Skeletal muscle tissue (tissue), 4 donors: ENCODE results near the gene LRP5. TPM values are rescaled to one million over a fixed set of nuclear protein-coding genes. Genes with fewer than 3 reads are reported as not detected.
"Not testable (repeated sequence)": the region's sequence is repeated elsewhere in the genome, so short reads cannot be mapped to it uniquely, and the experiment has no call there.

ENCODE experiments used
- H3K27ac ChIP-seq: one replicate; pipeline ENCODE4 v1.7.0; 2013; ENCODE audit warnings: mild to moderate bottlenecking, low read depth, low read length, inconsistent platforms
- H3K27me3 ChIP-seq, 3 donors: one replicate each; pipeline ENCODE4 v1.7.0; 2013; ENCODE audit warnings: low read length in 3 of 3; ENCODE audit not compliant: control insufficient read depth in 3 of 3, insufficient read depth in 3 of 3
- H3K36me3 ChIP-seq, 3 donors: one replicate each; pipeline ENCODE4 v1.7.0; 2013; ENCODE audit warnings: low read length in 3 of 3; ENCODE audit not compliant: control insufficient read depth in 3 of 3, insufficient read depth in 3 of 3
- H3K4me1 ChIP-seq, 3 donors: one replicate each; pipeline ENCODE4 v1.7.0; 2013; ENCODE audit warnings: low read length in 3 of 3, mild to moderate bottlenecking in 3 of 3; ENCODE audit not compliant: control insufficient read depth in 3 of 3, insufficient read depth in 3 of 3
- H3K4me3 ChIP-seq, 3 donors: one replicate each; pipeline ENCODE4 v1.7.0; 2013; ENCODE audit warnings: low read length in 3 of 3
- H3K9ac ChIP-seq, 3 donors: one replicate each; pipeline ENCODE4 v1.7.0; 2013; ENCODE audit warnings: low read length in 3 of 3, mild to moderate bottlenecking in 3 of 3, moderate library complexity in 2 of 3, low read depth in 1 of 3
- H3K9me3 ChIP-seq, 3 donors: one replicate each; pipeline ENCODE4 v1.7.0; 2013; ENCODE audit warnings: low read length in 3 of 3; ENCODE audit not compliant: control insufficient read depth in 3 of 3
- total RNA-seq: library from RNA; depleted of rRNA; stranded (reverse); fragments of >200 nt; gene quantifications from one replicate; pipeline ENCODE4 v1.2.3, GENCODE V29; 2014
- donor health status: Osteomylitis.

LRP5 gene
- total RNA-seq, 1 donor from 2014 or later, result 31.3 TPM

GRCh38 chr11:68344821-68345220, 32.4 kb downstream of the LRP5 start:
- H3K9me3 ChIP-seq, H3K27me3 ChIP-seq, H3K9ac ChIP-seq, H3K27ac ChIP-seq, H3K36me3 ChIP-seq, H3K4me3 ChIP-seq: not testable (repeated sequence)
- H3K4me1 ChIP-seq, result peaks cover 13 to 26% (median 19%) of the 10 kb centered on the region in 3 donors

GRCh38 chr11:68345776-68346461, 33.5 kb downstream of the LRP5 start:
- Histone ChIP-seq H3K9me3 (no peaks in the 10 kb centered on the region), H3K27ac (no peak overlapping the region), H3K36me3 (peaks cover 0 to 4% (median 3%) of the 10 kb centered on the region in 3 donors), H3K9ac (peak overlapping the region in 1 of 3 donors; percentile 45), H3K27me3 (no peaks in the 10 kb centered on the region), H3K4me3 (peak overlapping the region in 1 of 3 donors; percentile 54), H3K4me1 (peaks cover 13 to 23% (median 16%) of the 10 kb centered on the region in 3 donors)

- Histone ChIP-seq H3K9ac (peak overlapping the region in 1 of 3 donors; percentile 45), H3K9me3 (no peaks in the 10 kb centered on the region), H3K4me1 (peaks cover 12 to 19% (median 13%) of the 10 kb centered on the region in 3 donors), H3K27ac (no peak overlapping the region), H3K27me3 (no peaks in the 10 kb centered on the region), H3K4me3 (peak overlapping the region in 1 of 3 donors; percentile 54), H3K36me3 (peaks cover 0 to 4% (median 3%) of the 10 kb centered on the region in 3 donors)
Measured at GRCh38 chr11:68346462-68346790, 34.0 kb downstream of the LRP5 start.

GRCh38 chr11:68347345-68347744, 35.0 kb downstream of the LRP5 start:
- Histone ChIP-seq H3K9ac (no peak overlapping the region), H3K36me3 (peaks cover 0 to 4% (median 3%) of the 10 kb centered on the region in 3 donors), H3K9me3 (no peaks in the 10 kb centered on the region), H3K4me3 (no peak overlapping the region), H3K4me1 (peaks cover 12 to 18% (median 13%) of the 10 kb centered on the region in 3 donors), H3K27ac (no peak overlapping the region), H3K27me3 (no peaks in the 10 kb centered on the region)

- Histone ChIP-seq H3K27ac (no peak overlapping the region), H3K27me3 (no peaks in the 10 kb centered on the region), H3K36me3 (peaks cover 0 to 4% (median 3%) of the 10 kb centered on the region in 3 donors), H3K9me3 (no peaks in the 10 kb centered on the region), H3K4me1 (peaks cover 12 to 18% (median 13%) of the 10 kb centered on the region in 3 donors), H3K4me3 (no peak overlapping the region), H3K9ac (no peak overlapping the region)
Measured at GRCh38 chr11:68347841-68348240, 35.5 kb downstream of the LRP5 start.

- Histone ChIP-seq H3K27me3 (no peaks in the 10 kb centered on the region), H3K27ac (no peak overlapping the region), H3K9me3 (no peaks in the 10 kb centered on the region), H3K4me1 (peaks cover 24 to 33% (median 26%) of the 10 kb centered on the region in 3 donors), H3K4me3 (no peak overlapping the region), H3K9ac (no peak overlapping the region), H3K36me3 (peaks cover 0 to 4% (median 3%) of the 10 kb centered on the region in 3 donors)
Measured at GRCh38 chr11:68349461-68350249, 37.3 kb downstream of the LRP5 start.

- Histone ChIP-seq H3K9ac (no peak overlapping the region), H3K4me1 (peaks cover 32 to 43% (median 36%) of the 10 kb centered on the region in 3 donors), H3K27ac (no peak overlapping the region), H3K27me3 (no peaks in the 10 kb centered on the region), H3K9me3 (no peaks in the 10 kb centered on the region), H3K36me3 (peaks cover 2 to 4% (median 3%) of the 10 kb centered on the region in 3 donors), H3K4me3 (no peak overlapping the region)
Measured at GRCh38 chr11:68350759-68351449, 38.5 kb downstream of the LRP5 start.

GRCh38 chr11:68351450-68352275, 39.3 kb downstream of the LRP5 start:
- Histone ChIP-seq H3K4me3 (no peak overlapping the region), H3K9me3 (no peaks in the 10 kb centered on the region), H3K4me1 (peaks cover 26 to 36% (median 29%) of the 10 kb centered on the region in 3 donors), H3K36me3 (peaks cover 2 to 4% (median 3%) of the 10 kb centered on the region in 3 donors), H3K27ac (no peak overlapping the region), H3K9ac (no peak overlapping the region), H3K27me3 (no peaks in the 10 kb centered on the region)

GRCh38 chr11:68352591-68352990, 40.2 kb downstream of the LRP5 start:
- peaks cover 21 to 27% (median 22%) of the 10 kb centered on the region in 3 donors for H3K4me1 ChIP-seq
- no peak overlapping the region for H3K9ac ChIP-seq
- H3K9me3 ChIP-seq, result no peaks in the 10 kb centered on the region
- H3K27ac ChIP-seq, result no peak overlapping the region
- H3K36me3 ChIP-seq, result peaks cover 2 to 4% (median 3%) of the 10 kb centered on the region in 3 donors
- no peaks in the 10 kb centered on the region for H3K27me3 ChIP-seq
- no peak overlapping the region for H3K4me3 ChIP-seq
